Activated naive CD4-positive, alpha-beta T cell treated with anti-CD3 and anti-CD28 coated beads, Interleukin-2, amount 50 U/mL, for 16 hours (primary cell): ENCODE data around the gene METTL15.
"Not testable (repeated sequence)": the region's sequence is repeated elsewhere in the genome, so short reads cannot be mapped to it uniquely, and the experiment has no call there.

Experiments
- DNase-seq: peaks from one replicate; pipeline ENCODE4 v3.0.0-alpha.2; 2020

METTL15 gene

GRCh38 chr11:28110821-28111200 is 2.6 kb downstream of the METTL15 start:
- DNase-seq, result no peak

GRCh38 chr11:28114116-28114515 is 5.9 kb downstream of the METTL15 start:
- no peak for DNase-seq

GRCh38 chr11:28114731-28115130 is 6.5 kb downstream of the METTL15 start:
- DNase-seq, result no peak

GRCh38 chr11:28117712-28118111 is 9.5 kb downstream of the METTL15 start:
- no peak for DNase-seq

- DNase-seq, result no peak
Measured at GRCh38 chr11:28123151-28123581, 15.0 kb downstream of the METTL15 start.

- no peak for DNase-seq
Measured at GRCh38 chr11:28132548-28132947, 24.4 kb downstream of the METTL15 start.

- DNase-seq, result no peak
Measured at GRCh38 chr11:28133146-28133545, 25.0 kb downstream of the METTL15 start.

GRCh38 chr11:28136157-28136556 is 28.0 kb downstream of the METTL15 start:
- DNase-seq, result not testable (repeated sequence)

GRCh38 chr11:28137366-28137765 is 29.2 kb downstream of the METTL15 start:
- DNase-seq, result no peak

GRCh38 chr11:28137832-28138231 is 29.6 kb downstream of the METTL15 start:
- DNase-seq, result no peak

- no peak for DNase-seq
Measured at GRCh38 chr11:28139841-28140415, 31.7 kb downstream of the METTL15 start.

GRCh38 chr11:28140689-28141455 is 32.7 kb downstream of the METTL15 start:
- no peak for DNase-seq

GRCh38 chr11:28142724-28143123 is 34.5 kb downstream of the METTL15 start:
- no peak for DNase-seq

GRCh38 chr11:28144808-28145207 is 36.6 kb downstream of the METTL15 start:
- no peak for DNase-seq

GRCh38 chr11:28146123-28146751 is 38.0 kb downstream of the METTL15 start:
- no peak for DNase-seq

GRCh38 chr11:28152743-28153142 is 44.6 kb downstream of the METTL15 start:
- no peak for DNase-seq

- no peak for DNase-seq
Measured at GRCh38 chr11:28153586-28153985, 45.4 kb downstream of the METTL15 start.

GRCh38 chr11:28168718-28169117 is 60.5 kb downstream of the METTL15 start:
- DNase-seq, result no peak

- no peak for DNase-seq
Measured at GRCh38 chr11:28169816-28170215, 61.6 kb downstream of the METTL15 start.

- no peak for DNase-seq
Measured at GRCh38 chr11:28170759-28171158, 62.6 kb downstream of the METTL15 start.

GRCh38 chr11:28176351-28176750 is 68.2 kb downstream of the METTL15 start:
- no peak for DNase-seq

GRCh38 chr11:28195449-28195848 is 87.3 kb downstream of the METTL15 start:
- no peak for DNase-seq

- no peak for DNase-seq
Measured at GRCh38 chr11:28209906-28210305, 101.7 kb downstream of the METTL15 start.

- not testable (repeated sequence) for DNase-seq
Measured at GRCh38 chr11:28222063-28222462, 113.9 kb downstream of the METTL15 start.
